GM13977 (cell line): ENCODE data around the gene LARP4.

ENCODE experiments used
- DNase-seq: peaks from one replicate; pipeline ENCODE4 v3.0.0; 2012; ENCODE audit warnings: low spot score
- CTCF ChIP-seq: IDR thresholded peaks from 2 replicates; pipeline ENCODE4 v1.5.1; 2012; ENCODE audit warnings: mild to moderate bottlenecking, control low read depth; ENCODE audit not compliant: insufficient read depth; ENCODE audit errors: extremely low read depth, missing control alignments
- in situ Hi-C: fragments of 300-500 bp; cut with MboI; formaldehyde crosslinking; loops from one replicate; pipeline ENCODE4 v1.12.0; 2022; ENCODE audit warnings: low sequenced_read_pairs, low pct_unique_long_range_greater_than_20kb, mixed read lengths, inconsistent platforms; ENCODE audit not compliant: unreplicated experiment

The LARP4 gene

GRCh38 chr12:50506753-50507473 lies 106.2 kb downstream of the LARP4 start:
- TF ChIP-seq CTCF: no peak
- no peak for DNase-seq
- in situ Hi-C loops: loop anchor here (10.0 to 25.0 kb wide), 2 partner anchors 128 to 830 kb away; partner anchors contain the start of gene CELA1

- in situ Hi-C loops: loop anchor here (10.0 to 25.0 kb wide), 2 partner anchors 127 to 830 kb away; partner anchors contain the start of gene CELA1
- no peak for TF ChIP-seq CTCF
- no peak for DNase-seq
Measured at GRCh38 chr12:50507474-50507838, 106.8 kb downstream of the LARP4 start.

GRCh38 chr12:50507930-50508329 lies 107.2 kb downstream of the LARP4 start:
- in situ Hi-C loops: loop anchor here (10.0 to 25.0 kb wide), 2 partner anchors 127 to 829 kb away; partner anchors contain the start of gene CELA1
- DNase-seq: no peak

GRCh38 chr12:50508414-50508813 lies 107.7 kb downstream of the LARP4 start:
- no peak for TF ChIP-seq CTCF
- no peak for DNase-seq
- in situ Hi-C loops: loop anchor here (10.0 to 25.0 kb wide), 2 partner anchors 126 to 829 kb away; partner anchors contain the start of gene CELA1

More at GRCh38 chr12:50507930-50508329, 107.2 kb downstream of the LARP4 start:
- no peak for TF ChIP-seq CTCF

- in situ Hi-C loops: loop anchor here (10.0 to 25.0 kb wide), 2 partner anchors 126 to 828 kb away; partner anchors contain the start of gene CELA1
- no peak for DNase-seq
- TF ChIP-seq CTCF: no peak
Measured at GRCh38 chr12:50508970-50509663, 108.4 kb downstream of the LARP4 start.

- no peak for DNase-seq
- in situ Hi-C loops: loop anchor here (25.0 kb wide), 1 partner anchor 823 kb away; the partner anchor contains the start of gene CELA1
- no peak for TF ChIP-seq CTCF
Measured at GRCh38 chr12:50514526-50515276, 114.0 kb downstream of the LARP4 start.
